Peyer's patch (tissue), 4 donors: ENCODE results near the gene ESF1.

ENCODE experiments used
- CTCF ChIP-seq, 6 experiments: fragments of 450-650 bp in 4 of 6; fragments of 200-600 bp in 2 of 6; sonication (generic) in 1 of 6; IDR thresholded peaks; one replicate each; pipeline ENCODE4 v1.5.1; 2017 to 2019; ENCODE audit warnings: antibody characterized with exemption in 6 of 6, mild to moderate bottlenecking in 3 of 6, moderate library complexity in 1 of 6
- POLR2A ChIP-seq, 2 donors: fragments of 450-650 bp; IDR thresholded peaks; one replicate each; pipeline ENCODE4 v1.5.1; 2017; ENCODE audit warnings: antibody characterized with exemption in 2 of 2, mild to moderate bottlenecking in 2 of 2, moderate library complexity in 2 of 2

DNA sequence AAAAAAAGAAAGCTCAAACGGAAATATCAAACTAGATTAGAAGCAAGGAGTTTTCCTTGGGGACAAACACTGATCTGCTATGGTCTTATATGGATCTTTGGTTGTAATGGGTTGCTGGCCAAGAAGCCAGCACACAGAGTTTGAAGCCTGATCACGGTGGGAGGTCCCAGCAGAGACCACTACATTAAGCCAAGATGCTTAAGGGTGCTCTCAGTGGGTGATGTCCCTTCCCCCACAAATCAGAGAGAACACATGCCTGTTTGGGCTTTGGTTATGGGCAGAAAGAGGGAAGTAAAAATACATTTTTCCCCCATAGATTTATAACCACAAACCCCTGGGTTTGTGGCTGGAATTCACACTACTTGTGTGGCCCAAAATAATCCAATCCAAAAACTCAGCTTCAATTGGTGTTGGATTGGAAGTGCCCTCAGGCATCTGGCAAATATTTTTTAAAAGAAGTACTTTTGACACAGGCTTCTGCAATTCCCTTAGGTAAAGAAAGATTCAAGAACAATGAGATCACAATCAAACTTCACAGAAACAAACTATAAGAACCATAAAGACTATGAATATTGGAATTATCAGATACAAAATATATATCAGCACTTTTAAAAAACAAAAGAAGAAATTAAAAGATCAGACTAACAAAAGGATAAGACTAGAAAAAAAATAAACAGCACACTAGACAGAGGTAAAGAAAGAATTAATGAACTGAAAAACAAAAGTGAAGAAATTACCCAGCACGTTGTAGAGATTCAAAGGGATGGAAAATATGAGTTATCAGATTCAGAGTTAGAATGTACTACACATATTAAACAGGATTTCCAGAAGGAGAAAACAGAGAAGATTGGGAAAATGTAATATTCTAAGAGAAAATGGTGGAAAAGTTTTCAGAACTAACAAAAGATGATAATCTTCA lies 44.7 kb downstream of the ESF1 start:
- TF ChIP-seq POLR2A (IDR thresholded peaks at IDR 0.05), result no peak
- TF ChIP-seq CTCF (IDR thresholded peaks at IDR 0.05), result no peak
